ENCODE results near the gene CCDC7.
A peak's percentile ranks its signal among the peaks of the same experiment; 100 is the strongest.

DNA sequence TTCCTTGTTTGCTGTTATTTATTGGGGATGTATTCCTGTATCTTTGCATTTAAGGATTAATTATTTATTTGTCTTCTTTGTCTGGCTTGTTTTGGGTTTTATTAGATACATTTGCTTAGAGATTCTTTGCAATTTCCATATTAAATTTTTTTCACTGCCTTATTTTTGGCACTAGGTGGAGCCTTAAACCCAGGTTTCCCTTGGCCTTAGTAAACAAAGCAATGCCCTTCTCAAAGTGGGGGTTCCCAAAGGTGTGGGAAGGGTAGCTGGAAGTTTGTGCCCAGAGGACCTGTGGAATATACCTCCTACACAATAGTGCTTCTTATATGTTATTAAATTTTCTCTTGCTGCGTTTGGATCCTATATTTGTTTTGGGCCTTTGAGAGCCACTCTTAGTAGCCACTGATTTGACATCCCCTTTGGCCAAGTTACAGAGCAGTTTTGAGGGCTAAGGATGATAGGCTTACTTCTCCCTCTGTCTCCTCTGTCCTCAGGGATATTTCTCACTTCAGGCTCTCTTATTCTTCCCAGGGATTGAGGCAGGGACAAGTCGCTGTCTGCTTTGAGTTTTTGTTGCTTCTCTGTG, 349.8 kb downstream of the CCDC7 start:
- TF ChIP-seq EZH2 (IDR thresholded peaks at IDR 0.05; ENCODE audit: low read depth, unreplicated experiment) (no peak), EZH2phosphoT487 (IDR thresholded peaks at IDR 0.05; ENCODE audit: unreplicated experiment) (no peak), CREB1 (CRISPR knock-in tag; IDR thresholded peaks at IDR 0.05; ENCODE audit: low read depth) (no peak), POLR2AphosphoS5 (IDR thresholded peaks at IDR 0.05; ENCODE audit: low read depth) (no peak), STAT1 (IDR thresholded peaks at IDR 0.05; ENCODE audit: unreplicated experiment) (no peak), JUNB (IDR thresholded peaks at IDR 0.05; ENCODE audit: unreplicated experiment) (no peak), NANOG (IDR thresholded peaks at IDR 0.05; ENCODE audit: borderline replicate concordance) (no peak)
- TF ChIP-seq, protein P1, sequence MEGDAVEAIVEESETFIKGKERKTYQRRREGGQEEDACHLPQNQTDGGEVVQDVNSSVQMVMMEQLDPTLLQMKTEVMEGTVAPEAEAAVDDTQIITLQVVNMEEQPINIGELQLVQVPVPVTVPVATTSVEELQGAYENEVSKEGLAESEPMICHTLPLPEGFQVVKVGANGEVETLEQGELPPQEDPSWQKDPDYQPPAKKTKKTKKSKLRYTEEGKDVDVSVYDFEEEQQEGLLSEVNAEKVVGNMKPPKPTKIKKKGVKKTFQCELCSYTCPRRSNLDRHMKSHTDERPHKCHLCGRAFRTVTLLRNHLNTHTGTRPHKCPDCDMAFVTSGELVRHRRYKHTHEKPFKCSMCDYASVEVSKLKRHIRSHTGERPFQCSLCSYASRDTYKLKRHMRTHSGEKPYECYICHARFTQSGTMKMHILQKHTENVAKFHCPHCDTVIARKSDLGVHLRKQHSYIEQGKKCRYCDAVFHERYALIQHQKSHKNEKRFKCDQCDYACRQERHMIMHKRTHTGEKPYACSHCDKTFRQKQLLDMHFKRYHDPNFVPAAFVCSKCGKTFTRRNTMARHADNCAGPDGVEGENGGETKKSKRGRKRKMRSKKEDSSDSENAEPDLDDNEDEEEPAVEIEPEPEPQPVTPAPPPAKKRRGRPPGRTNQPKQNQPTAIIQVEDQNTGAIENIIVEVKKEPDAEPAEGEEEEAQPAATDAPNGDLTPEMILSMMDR (conservative IDR thresholded peaks at IDR 0.05; ENCODE audit: low read depth in 2 of 2), result peak; percentile 77 to 95
- TF ChIP-seq, protein P2, sequence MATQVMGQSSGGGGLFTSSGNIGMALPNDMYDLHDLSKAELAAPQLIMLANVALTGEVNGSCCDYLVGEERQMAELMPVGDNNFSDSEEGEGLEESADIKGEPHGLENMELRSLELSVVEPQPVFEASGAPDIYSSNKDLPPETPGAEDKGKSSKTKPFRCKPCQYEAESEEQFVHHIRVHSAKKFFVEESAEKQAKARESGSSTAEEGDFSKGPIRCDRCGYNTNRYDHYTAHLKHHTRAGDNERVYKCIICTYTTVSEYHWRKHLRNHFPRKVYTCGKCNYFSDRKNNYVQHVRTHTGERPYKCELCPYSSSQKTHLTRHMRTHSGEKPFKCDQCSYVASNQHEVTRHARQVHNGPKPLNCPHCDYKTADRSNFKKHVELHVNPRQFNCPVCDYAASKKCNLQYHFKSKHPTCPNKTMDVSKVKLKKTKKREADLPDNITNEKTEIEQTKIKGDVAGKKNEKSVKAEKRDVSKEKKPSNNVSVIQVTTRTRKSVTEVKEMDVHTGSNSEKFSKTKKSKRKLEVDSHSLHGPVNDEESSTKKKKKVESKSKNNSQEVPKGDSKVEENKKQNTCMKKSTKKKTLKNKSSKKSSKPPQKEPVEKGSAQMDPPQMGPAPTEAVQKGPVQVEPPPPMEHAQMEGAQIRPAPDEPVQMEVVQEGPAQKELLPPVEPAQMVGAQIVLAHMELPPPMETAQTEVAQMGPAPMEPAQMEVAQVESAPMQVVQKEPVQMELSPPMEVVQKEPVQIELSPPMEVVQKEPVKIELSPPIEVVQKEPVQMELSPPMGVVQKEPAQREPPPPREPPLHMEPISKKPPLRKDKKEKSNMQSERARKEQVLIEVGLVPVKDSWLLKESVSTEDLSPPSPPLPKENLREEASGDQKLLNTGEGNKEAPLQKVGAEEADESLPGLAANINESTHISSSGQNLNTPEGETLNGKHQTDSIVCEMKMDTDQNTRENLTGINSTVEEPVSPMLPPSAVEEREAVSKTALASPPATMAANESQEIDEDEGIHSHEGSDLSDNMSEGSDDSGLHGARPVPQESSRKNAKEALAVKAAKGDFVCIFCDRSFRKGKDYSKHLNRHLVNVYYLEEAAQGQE (IDR thresholded peaks at IDR 0.05; ENCODE audit: unreplicated experiment), result no peak
- TF ChIP-seq, protein P3, sequence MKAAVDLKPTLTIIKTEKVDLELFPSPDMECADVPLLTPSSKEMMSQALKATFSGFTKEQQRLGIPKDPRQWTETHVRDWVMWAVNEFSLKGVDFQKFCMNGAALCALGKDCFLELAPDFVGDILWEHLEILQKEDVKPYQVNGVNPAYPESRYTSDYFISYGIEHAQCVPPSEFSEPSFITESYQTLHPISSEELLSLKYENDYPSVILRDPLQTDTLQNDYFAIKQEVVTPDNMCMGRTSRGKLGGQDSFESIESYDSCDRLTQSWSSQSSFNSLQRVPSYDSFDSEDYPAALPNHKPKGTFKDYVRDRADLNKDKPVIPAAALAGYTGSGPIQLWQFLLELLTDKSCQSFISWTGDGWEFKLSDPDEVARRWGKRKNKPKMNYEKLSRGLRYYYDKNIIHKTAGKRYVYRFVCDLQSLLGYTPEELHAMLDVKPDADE (IDR thresholded peaks at IDR 0.05), result no peak
- TF ChIP-seq, protein P4, sequence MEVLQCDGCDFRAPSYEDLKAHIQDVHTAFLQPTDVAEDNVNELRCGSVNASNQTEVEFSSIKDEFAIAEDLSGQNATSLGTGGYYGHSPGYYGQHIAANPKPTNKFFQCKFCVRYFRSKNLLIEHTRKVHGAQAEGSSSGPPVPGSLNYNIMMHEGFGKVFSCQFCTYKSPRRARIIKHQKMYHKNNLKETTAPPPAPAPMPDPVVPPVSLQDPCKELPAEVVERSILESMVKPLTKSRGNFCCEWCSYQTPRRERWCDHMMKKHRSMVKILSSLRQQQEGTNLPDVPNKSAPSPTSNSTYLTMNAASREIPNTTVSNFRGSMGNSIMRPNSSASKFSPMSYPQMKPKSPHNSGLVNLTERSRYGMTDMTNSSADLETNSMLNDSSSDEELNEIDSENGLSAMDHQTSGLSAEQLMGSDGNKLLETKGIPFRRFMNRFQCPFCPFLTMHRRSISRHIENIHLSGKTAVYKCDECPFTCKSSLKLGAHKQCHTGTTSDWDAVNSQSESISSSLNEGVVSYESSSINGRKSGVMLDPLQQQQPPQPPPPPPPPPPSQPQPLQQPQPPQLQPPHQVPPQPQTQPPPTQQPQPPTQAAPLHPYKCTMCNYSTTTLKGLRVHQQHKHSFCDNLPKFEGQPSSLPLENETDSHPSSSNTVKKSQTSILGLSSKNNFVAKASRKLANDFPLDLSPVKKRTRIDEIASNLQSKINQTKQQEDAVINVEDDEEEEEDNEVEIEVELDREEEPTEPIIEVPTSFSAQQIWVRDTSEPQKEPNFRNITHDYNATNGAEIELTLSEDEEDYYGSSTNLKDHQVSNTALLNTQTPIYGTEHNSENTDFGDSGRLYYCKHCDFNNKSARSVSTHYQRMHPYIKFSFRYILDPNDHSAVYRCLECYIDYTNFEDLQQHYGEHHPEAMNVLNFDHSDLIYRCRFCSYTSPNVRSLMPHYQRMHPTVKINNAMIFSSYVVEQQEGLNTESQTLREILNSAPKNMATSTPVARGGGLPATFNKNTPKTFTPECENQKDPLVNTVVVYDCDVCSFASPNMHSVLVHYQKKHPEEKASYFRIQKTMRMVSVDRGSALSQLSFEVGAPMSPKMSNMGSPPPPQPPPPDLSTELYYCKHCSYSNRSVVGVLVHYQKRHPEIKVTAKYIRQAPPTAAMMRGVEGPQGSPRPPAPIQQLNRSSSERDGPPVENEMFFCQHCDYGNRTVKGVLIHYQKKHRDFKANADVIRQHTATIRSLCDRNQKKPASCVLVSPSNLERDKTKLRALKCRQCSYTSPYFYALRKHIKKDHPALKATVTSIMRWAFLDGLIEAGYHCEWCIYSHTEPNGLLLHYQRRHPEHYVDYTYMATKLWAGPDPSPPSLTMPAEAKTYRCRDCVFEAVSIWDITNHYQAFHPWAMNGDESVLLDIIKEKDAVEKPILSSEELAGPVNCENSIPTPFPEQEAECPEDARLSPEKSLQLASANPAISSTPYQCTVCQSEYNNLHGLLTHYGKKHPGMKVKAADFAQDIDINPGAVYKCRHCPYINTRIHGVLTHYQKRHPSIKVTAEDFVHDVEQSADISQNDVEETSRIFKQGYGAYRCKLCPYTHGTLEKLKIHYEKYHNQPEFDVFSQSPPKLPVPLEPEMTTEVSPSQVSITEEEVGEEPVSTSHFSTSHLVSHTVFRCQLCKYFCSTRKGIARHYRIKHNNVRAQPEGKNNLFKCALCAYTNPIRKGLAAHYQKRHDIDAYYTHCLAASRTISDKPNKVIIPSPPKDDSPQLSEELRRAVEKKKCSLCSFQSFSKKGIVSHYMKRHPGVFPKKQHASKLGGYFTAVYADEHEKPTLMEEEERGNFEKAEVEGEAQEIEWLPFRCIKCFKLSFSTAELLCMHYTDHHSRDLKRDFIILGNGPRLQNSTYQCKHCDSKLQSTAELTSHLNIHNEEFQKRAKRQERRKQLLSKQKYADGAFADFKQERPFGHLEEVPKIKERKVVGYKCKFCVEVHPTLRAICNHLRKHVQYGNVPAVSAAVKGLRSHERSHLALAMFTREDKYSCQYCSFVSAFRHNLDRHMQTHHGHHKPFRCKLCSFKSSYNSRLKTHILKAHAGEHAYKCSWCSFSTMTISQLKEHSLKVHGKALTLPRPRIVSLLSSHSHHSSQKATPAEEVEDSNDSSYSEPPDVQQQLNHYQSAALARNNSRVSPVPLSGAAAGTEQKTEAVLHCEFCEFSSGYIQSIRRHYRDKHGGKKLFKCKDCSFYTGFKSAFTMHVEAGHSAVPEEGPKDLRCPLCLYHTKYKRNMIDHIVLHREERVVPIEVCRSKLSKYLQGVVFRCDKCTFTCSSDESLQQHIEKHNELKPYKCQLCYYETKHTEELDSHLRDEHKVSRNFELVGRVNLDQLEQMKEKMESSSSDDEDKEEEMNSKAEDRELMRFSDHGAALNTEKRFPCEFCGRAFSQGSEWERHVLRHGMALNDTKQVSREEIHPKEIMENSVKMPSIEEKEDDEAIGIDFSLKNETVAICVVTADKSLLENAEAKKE (CRISPR knock-in tag; IDR thresholded peaks at IDR 0.05), result no peak

Data from GM23338 (cell line).